NCI-H524 (cell line): ENCODE measurements around the gene HMCN2.

ENCODE experiments used
- DNase-seq, 2 experiments: peaks; one replicate each; lab custom pipeline; 2025; lab: John Stamatoyannopoulos, UW

HMCN2 gene, protein sequence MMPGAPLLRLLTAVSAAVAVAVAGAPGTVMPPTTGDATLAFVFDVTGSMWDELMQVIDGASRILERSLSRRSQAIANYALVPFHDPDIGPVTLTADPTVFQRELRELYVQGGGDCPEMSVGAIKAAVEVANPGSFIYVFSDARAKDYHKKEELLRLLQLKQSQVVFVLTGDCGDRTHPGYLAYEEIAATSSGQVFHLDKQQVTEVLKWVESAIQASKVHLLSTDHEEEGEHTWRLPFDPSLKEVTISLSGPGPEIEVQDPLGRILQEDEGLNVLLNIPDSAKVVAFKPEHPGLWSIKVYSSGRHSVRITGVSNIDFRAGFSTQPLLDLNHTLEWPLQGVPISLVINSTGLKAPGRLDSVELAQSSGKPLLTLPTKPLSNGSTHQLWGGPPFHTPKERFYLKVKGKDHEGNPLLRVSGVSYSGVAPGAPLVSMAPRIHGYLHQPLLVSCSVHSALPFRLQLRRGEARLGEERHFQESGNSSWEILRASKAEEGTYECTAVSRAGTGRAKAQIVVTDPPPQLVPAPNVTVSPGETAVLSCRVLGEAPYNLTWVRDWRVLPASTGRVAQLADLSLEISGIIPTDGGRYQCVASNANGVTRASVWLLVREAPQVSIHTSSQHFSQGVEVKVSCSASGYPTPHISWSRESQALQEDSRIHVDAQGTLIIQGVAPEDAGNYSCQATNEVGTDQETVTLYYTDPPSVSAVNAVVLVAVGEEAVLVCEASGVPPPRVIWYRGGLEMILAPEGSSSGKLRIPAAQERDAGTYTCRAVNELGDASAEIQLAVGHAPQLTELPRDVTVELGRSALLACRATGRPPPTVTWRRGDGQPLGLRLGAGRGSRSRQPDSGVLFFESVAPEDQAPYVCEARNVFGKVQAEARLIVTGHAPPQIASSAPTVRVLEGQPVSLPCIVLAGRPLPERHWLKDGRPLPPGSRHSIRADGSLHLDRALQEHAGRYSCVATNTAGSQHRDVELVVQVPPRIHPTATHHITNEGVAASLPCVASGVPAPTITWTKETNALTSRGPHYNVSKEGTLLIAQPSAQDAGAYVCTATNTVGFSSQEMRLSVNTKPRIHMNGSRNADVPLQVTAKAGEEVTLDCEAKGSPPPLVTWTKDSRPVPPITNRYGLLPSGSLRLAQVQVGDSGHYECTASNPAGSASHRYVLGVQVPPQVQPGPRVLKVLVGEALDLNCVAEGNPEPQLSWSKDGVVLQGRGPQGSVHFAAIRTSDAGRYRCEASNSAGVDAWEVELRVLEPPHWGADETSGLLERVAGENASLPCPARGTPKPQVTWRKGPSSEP (N-terminal part only)

GRCh38 chr9:130265431-130266235 is at the start of gene HMCN2:
Gene HMCN2 (plus strand): TSS chr9:130265760. CDS start chr9:130265879, 119 bp downstream.
- DNase-seq: peak in 1 of 2 experiments; percentile 22

DNA sequence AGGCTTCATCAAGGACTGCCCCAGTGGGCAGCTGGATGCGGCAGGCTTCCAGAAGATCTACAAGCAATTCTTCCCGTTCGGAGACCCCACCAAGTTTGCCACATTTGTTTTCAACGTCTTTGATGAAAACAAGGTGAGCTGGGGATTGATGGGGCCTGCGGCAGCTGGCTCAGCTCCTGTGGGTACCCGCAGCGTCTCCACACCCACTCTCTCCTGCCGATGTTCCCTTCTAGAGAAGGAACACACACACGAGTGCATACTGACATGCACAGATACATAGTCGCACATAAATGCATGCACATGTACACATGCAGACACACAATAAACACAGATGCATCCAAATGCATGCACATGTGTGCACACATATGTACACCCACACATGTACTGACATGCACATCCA is 47.7 kb upstream of the HMCN2 start:
- no peak for DNase-seq

- DNase-seq: peak; percentile 61 to 75
These were observed 45.9 kb upstream of the HMCN2 start for GRCh38 chr9:130219661-130220096.

DNA sequence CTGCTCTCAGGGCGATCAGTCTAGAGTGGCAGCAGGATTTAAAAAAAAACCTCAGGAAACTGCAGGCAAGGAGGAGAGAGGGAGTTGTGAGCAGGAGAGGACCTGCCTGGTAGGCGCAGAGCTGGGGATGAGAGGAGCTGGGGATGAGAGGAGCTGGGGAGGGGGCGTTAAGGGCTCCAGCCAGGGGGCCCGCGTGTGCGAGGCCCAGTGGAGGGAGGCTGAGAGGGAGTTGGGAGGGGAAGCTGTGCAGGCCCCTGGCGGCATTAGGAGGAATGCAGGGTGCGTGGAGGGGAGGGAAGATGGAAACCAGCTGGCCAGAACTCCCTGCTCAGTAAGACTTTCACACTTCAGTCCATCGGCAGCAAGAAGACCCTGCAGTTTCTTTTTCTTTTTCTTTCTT is 45.2 kb upstream of the HMCN2 start:
- DNase-seq: peak; percentile 50 to 65

DNA sequence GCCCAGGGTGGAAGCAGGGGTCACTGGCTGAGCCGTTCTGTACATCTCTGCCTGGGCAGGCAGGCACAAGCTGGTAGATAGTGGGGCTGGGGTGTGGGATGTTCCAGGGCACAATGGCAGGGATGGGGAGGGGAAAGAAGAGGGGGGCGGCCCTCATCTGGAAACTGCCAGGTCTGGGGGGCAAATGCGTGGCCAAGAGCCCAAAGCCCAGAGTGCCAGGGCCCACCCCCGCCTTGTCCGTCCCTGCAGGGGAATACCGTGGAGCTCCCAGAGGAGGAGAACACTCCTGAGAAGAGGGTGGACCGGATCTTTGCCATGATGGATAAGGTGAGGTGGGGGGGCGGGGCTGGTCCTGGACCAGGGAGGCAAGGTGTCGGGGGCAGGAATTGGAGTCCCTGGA is 42.7 kb upstream of the HMCN2 start:
- no peak for DNase-seq

GRCh38 chr9:130225071-130225470 is 40.5 kb upstream of the HMCN2 start:
- DNase-seq: no peak

GRCh38 chr9:130225586-130225985 is 40.0 kb upstream of the HMCN2 start:
- DNase-seq: no peak

DNA sequence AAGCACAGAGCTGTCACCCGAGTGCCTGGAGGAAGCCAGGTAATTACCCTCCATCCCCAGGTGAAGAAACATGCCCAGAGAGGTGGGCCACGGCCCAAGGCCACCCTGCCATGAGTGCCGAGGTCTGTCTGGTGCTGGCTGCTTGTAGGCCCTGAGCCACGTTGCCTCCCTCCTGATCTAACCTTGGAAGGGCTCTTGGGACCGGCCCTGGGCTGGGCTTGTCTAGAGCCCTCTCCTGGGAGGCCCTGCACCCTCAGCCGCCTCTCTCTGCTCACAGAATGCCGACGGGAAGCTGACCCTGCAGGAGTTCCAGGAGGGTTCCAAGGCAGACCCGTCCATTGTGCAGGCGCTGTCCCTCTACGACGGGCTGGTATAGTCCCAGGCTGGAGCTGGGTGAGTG is 39.4 kb upstream of the HMCN2 start:
- no peak for DNase-seq

GRCh38 chr9:130227833-130228232 is 37.7 kb upstream of the HMCN2 start:
- DNase-seq: no peak

- DNase-seq: no peak
These were observed 35.8 kb upstream of the HMCN2 start for GRCh38 chr9:130229759-130230158.

- DNase-seq: peak in 1 of 2 experiments; percentile 36
These were observed 34.9 kb upstream of the HMCN2 start for GRCh38 chr9:130230631-130231030.

DNA sequence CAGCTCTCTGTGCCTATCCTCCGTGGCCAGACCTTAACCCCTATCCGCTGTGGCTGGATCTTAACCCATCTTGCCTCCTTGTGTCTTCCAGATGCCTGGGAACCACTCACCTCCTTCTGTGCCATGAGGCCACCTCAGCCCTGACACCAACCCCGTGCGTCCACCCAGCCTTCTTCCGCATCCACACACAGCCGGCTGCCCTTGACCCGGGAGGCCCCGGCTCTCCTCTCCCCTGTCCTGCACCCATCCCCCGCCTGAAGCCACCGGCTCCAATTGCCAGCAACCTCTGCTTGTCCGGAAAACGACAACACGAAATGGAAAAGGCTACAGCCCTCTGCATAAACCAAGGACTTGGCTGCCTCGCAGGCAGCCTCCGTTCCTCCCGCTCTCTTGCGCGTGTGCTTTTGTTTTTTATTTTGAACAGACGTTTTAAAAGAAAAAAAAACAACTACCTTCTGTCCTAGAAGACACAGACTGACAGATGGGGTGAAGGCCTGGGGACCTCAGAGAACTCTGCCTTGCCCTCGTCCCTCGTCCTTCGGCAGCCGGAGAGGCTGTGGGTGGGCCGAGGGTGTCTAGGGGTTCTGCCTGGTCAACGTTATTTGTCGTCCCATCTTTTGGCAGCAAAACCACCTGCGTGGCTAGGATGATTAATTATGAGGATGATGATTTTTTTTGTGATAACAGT is 32.5 kb upstream of the HMCN2 start:
- DNase-seq: no peak

DNA sequence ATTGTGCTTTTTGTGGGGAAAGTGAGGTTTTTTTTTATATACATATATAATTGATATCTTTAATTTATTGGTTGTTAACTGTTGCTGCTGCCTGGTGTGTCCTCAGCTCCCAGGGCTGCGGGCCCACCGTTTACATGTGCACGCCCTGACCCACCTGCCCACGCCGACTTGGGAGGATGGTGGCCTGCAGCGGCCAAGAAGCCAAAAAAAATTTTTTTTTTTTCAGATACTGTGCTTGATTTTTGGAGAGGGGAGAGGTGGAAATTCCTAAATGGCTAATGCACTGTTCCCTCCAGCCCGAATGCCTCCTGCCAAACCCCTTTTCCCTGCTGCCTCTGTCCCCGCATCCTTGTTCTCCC is 32.0 kb upstream of the HMCN2 start:
- DNase-seq: no peak

GRCh38 chr9:130234340-130235260 is 31.0 kb upstream of the HMCN2 start:
- DNase-seq: no peak

GRCh38 chr9:130235558-130236435 is 29.8 kb upstream of the HMCN2 start:
- peak; percentile 28 to 66 for DNase-seq

GRCh38 chr9:130236436-130236985 is 29.0 kb upstream of the HMCN2 start:
- no peak for DNase-seq

GRCh38 chr9:130237076-130237475 is 28.5 kb upstream of the HMCN2 start:
- no peak for DNase-seq
